ENCODE results near the gene PAX3. TPM values are rescaled to one million over a fixed set of nuclear protein-coding genes. Genes with fewer than 3 reads are reported as not detected.

Gene PAX3
- total RNA-seq, 1 experiment from 2014 or later, result not detected

GRCh38 chr2:222336442-222336841 lies 37.6 kb upstream of the PAX3 start (continued):
- no peak for TF ChIP-seq SP1 (IDR thresholded peaks at IDR 0.05; ENCODE audit: low read depth)
- TF ChIP-seq EGR1 (IDR thresholded peaks at IDR 0.05; ENCODE audit: low read depth), result no peak
- no peak for TF ChIP-seq RAD21 (IDR thresholded peaks at IDR 0.05; ENCODE audit: low read depth)
- TF ChIP-seq POLR2AphosphoS5 (IDR thresholded peaks at IDR 0.05; ENCODE audit: low read depth, low read length), result no peak

GRCh38 chr2:222334914-222335313 lies 36.1 kb upstream of the PAX3 start:
- no peaks in the 10 kb centered on the region for H3K36me3 ChIP-seq (ENCODE audit: control insufficient read depth in 1 of 2, insufficient read depth in 2 of 2, low read length in 2 of 2)
- RAD21 ChIA-PET (ENCODE audit: low non-redundant PET in 1 of 2, low total read pairs in 2 of 2, uncharacterized antibody in 2 of 2, unreplicated experiment in 2 of 2), result no interaction called here
- ATAC-seq (no peak), DNase-seq (ENCODE audit: low read depth, low spot score) (no peak)
- H3K9ac ChIP-seq (ENCODE audit: low read length), result no peak overlapping the region
- no peak for TF ChIP-seq ATF3 (IDR thresholded peaks at IDR 0.05)
- no peak for TF ChIP-seq POLR2A (IDR thresholded peaks at IDR 0.05; ENCODE audit: borderline replicate concordance, extremely low read depth, insufficient read depth, insufficient read length)
- TF ChIP-seq EGR1 (IDR thresholded peaks at IDR 0.05; ENCODE audit: low read depth), result no peak
- TF ChIP-seq ZBTB33 (IDR thresholded peaks at IDR 0.05; ENCODE audit: extremely low read depth, insufficient replicate concordance, low read length), result no peak
- no peak for TF ChIP-seq SP1 (IDR thresholded peaks at IDR 0.05; ENCODE audit: low read depth)
- no peak for TF ChIP-seq REST (IDR thresholded peaks at IDR 0.05; ENCODE audit: low read depth)
- no peak for TF ChIP-seq SRF (IDR thresholded peaks at IDR 0.05; ENCODE audit: low read depth)
- TF ChIP-seq JUND (IDR thresholded peaks at IDR 0.05), result no peak
- no peak for TF ChIP-seq ZFX (IDR thresholded peaks at IDR 0.05)
- no peak for TF ChIP-seq ZNF274 (IDR thresholded peaks at IDR 0.05; ENCODE audit: low read depth, low read length)
- TF ChIP-seq EZH2phosphoT487 (IDR thresholded peaks at IDR 0.05; ENCODE audit: borderline replicate concordance), result no peak
- TF ChIP-seq CBX3 (IDR thresholded peaks at IDR 0.05; ENCODE audit: low read depth), result no peak
- intact Hi-C loops (cut with micrococcal nuclease), result no loop called here
- H2AFZ ChIP-seq (ENCODE audit: low read depth, low read length, poor library complexity, severe bottlenecking), result no peak overlapping the region
- H3K27ac ChIP-seq (ENCODE audit: low read depth, low read length), result no peak overlapping the region
- POLR2A ChIA-PET, result no interaction called here
- BruUV-seq (replicated peaks), result no TSS peak
- no peaks in the 10 kb centered on the region; the same call in 1 of the 2 replicates for H3K27me3 ChIP-seq (ENCODE audit: insufficient read depth, low read length)
- H3K4me2 ChIP-seq (ENCODE audit: low read length), result no peak overlapping the region
- H3K4me3 ChIP-seq (replicated peaks in 1 of 2; ENCODE audit: low read depth in 1 of 2, low read length in 2 of 2), result no peak overlapping the region
- no peaks in the 10 kb centered on the region for H3K79me2 ChIP-seq (ENCODE audit: insufficient read depth, low read length)
- H3K9me2 ChIP-seq (ENCODE audit: insufficient read depth), result no peaks in the 10 kb centered on the region
- CTCF ChIA-PET, result interaction anchor here (1.0 kb wide), 1 partner anchor 17 kb away, joined by 3 read pairs; no protein-coding TSS in a partner anchor
- H3K4me1 ChIP-seq (ENCODE audit: control insufficient read depth in 1 of 2, insufficient read depth in 2 of 2, low read length in 2 of 2), result no peaks in the 10 kb centered on the region
- H4K20me1 ChIP-seq (ENCODE audit: insufficient read depth), result no peaks in the 10 kb centered on the region
- H3K9me3 ChIP-seq (ENCODE audit: control insufficient read depth in 1 of 2, insufficient read depth in 1 of 2, low read depth in 1 of 2, low read length in 2 of 2), result no peaks in the 10 kb centered on the region
